Naive thymus-derived CD4-positive, alpha-beta T cell (primary cell): ENCODE results near the gene SCYGR1. TPM values are rescaled to one million over a fixed set of nuclear protein-coding genes. Genes with fewer than 3 reads are reported as not detected.
A peak's percentile ranks its signal among the peaks of the same experiment; 100 is the strongest.

Experiments
- ATAC-seq: fragments of 150-1000 bp; cut with Tn5 transposase; 2 replicates; pipeline ENCODE4 v1.10.0; 2021; ENCODE audit warnings: mild to moderate bottlenecking, moderate library complexity
- CTCF ChIA-PET: fragments of 350-600 bp; sonication (Branson Sonifier 250); formaldehyde crosslinking; loops from one replicate; lab custom pipeline; 2021; ENCODE audit warnings: antibody characterized with exemption; lab: Charles Lee
- POLR2A ChIA-PET: fragments of 350-600 bp; sonication (Branson Sonifier 250); formaldehyde crosslinking; loops from one replicate; lab custom pipeline; 2021; ENCODE audit warnings: antibody characterized with exemption, inconsistent platforms; lab: Charles Lee
- DNase-seq, 9 donors: peaks; one replicate each; pipeline versions ENCODE4 v3.0.0 to v3.0.0-alpha.2; 2020 to 2022; ENCODE audit warnings: mixed read lengths in 1 of 9
- H3K27ac ChIP-seq: one replicate; pipeline ENCODE4 v1.7.0; 2013; ENCODE audit warnings: mild to moderate bottlenecking, low read depth, low read length, moderate library complexity
- H3K27me3 ChIP-seq, 2 donors: one replicate each; pipeline ENCODE4 v1.7.0; 2013; ENCODE audit warnings: low read length in 2 of 2, mild to moderate bottlenecking in 2 of 2, moderate library complexity in 2 of 2; ENCODE audit not compliant: control insufficient read depth in 2 of 2, insufficient read depth in 2 of 2
- H3K36me3 ChIP-seq, 3 experiments: 1 replicate in 2 of 3; 2 replicates in 1 of 3; pipeline ENCODE4 v1.7.0; 2013; ENCODE audit warnings: low read length in 3 of 3, mild to moderate bottlenecking in 3 of 3, moderate library complexity in 1 of 3; ENCODE audit not compliant: insufficient read depth in 3 of 3, control insufficient read depth in 2 of 3
- H3K4me1 ChIP-seq, 2 donors: one replicate each; pipeline ENCODE4 v1.7.0; 2013; ENCODE audit warnings: low read length in 2 of 2, mild to moderate bottlenecking in 2 of 2, moderate library complexity in 1 of 2; ENCODE audit not compliant: control insufficient read depth in 2 of 2, insufficient read depth in 2 of 2
- H3K4me3 ChIP-seq: 2 replicates; pipeline ENCODE4 v1.7.0; 2013; ENCODE audit warnings: mild to moderate bottlenecking, low read length
- H3K9me3 ChIP-seq, 3 experiments: 1 replicate in 2 of 3; 2 replicates in 1 of 3; pipeline ENCODE4 v1.7.0; 2013; ENCODE audit warnings: low read length in 3 of 3; ENCODE audit not compliant: control insufficient read depth in 2 of 3
- H3K27ac Mint-ChIP-seq, 9 donors: one replicate each; pipeline ENCODE4 v1.8.0; 2020 to 2022; ENCODE audit warnings: mixed read lengths in 9 of 9, mild to moderate bottlenecking in 8 of 9, moderate library complexity in 5 of 9, inconsistent platforms in 2 of 9
- H3K27me3 Mint-ChIP-seq, 5 donors: one replicate each; pipeline ENCODE4 v1.8.0; 2021 to 2022; ENCODE audit warnings: mixed read lengths in 5 of 5, mild to moderate bottlenecking in 1 of 5
- H3K36me3 Mint-ChIP-seq, 5 donors: one replicate each; pipeline ENCODE4 v1.8.0; 2020 to 2022; ENCODE audit warnings: mixed read lengths in 5 of 5, mild to moderate bottlenecking in 3 of 5, inconsistent platforms in 1 of 5
- H3K4me1 Mint-ChIP-seq, 7 donors: one replicate each; pipeline ENCODE4 v1.8.0; 2020 to 2022; ENCODE audit warnings: mixed read lengths in 7 of 7, mild to moderate bottlenecking in 3 of 7, inconsistent platforms in 1 of 7
- H3K4me3 Mint-ChIP-seq, 10 donors: one replicate each; pipeline ENCODE4 v1.8.0; 2020 to 2022; ENCODE audit warnings: mild to moderate bottlenecking in 10 of 10, mixed read lengths in 10 of 10, moderate library complexity in 6 of 10, inconsistent platforms in 2 of 10
- H3K9me3 Mint-ChIP-seq, 11 donors: one replicate each; pipeline ENCODE4 v1.8.0; 2020 to 2022; ENCODE audit warnings: mixed read lengths in 11 of 11, mild to moderate bottlenecking in 4 of 11, inconsistent platforms in 1 of 11, moderate library complexity in 1 of 11
- intact Hi-C, 2 donors: fragments of 100-400 bp; cut with micrococcal nuclease; formaldehyde crosslinking; loops; one replicate each; pipeline ENCODE4 v1.15.1; 2023
- polyA plus RNA-seq, 2 donors: library from polyadenylated mRNA; unstranded; fragments of 300-500 nt; fragmentation: Illumina TruSeq; gene quantifications; one replicate each; pipeline ENCODE4 v1.2.3, GENCODE V29; 2021
- total RNA-seq, 6 experiments: library from RNA in 5 of 6; stranded (reverse) in 5 of 6; gene quantifications; 1 replicate in 5 of 6; 2 replicates in 1 of 6; pipeline ENCODE4 v1.2.3 and lab custom pipeline; 2021 to 2026

The SCYGR1 gene
- total and polyA plus RNA-seq, 7 experiments from 2014 or later = not detected

DNA sequence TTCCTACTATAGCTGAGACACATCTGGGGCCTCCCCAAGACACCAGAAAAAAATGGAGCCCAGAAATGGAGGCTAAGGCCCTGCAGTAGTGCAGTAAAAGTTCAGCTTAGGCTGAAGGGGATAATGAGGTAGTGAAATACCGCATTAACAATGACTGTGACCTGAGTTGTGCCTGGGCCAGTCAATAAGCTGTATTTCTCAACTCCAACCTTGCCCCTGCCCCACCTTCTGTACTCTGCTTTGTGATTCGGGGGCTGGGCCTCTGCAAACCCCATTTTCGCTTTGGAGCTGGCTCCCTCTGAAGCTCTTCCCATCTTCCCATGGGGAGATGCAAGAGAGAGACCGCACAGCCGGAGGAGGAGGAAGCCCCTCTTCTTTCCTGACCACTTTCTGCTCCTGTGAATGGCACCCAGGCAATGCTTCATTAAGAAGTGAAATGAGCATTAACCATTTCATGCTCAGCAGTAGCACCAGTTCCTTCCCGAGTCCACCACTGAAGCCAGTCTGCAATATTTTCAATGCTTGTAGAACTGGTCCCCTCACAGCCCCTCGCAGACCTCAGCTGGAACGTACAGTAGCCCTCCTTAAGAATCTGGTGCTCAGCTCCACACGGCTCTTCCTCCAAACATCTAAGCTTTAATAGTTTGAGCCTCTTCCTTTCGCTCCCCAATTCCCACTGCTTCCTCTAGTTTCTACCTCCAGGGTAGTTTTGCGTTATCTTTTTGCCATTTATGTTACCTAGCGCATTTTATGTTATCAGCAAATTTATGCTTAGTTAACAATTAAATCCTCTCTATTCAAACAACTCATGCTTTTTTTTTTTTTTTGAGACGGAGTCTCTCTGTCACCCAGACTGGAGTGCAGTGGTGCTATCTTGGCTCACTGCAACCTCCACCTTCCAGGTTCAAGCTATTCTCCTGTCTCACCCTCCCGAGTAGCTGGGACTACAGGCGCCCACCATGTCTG lies 32.6 kb upstream of the SCYGR1 start:
- H3K4me1 Mint-ChIP-seq = peaks cover 0 to 7% (median 3%) of the 10 kb centered on the region in 7 donors

DNA sequence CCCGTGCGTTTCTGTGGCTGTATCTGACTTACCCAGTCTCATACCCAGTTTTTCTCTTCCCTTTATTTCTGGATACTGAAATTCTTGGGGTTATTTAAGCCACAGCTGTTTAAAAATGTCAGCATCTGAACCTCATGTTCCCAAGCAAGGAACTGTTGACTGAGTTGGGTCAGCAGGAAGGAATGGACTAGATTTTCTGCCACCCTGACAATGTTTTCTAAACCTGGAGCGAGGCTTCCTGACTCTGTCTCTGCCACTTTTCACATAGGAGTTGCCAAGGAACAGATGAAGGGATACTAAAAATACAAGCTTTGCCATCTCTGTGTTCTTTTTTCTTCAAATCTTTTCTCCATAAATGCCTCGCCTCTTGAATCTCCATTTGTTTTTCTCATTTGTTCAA lies 29.0 kb upstream of the SCYGR1 start:
- Mint-ChIP-seq H3K4me3 (no peak overlapping the region), H3K4me1 (peaks cover 0 to 20% (median 8%) of the 10 kb centered on the region in 7 donors), H3K27me3 (no peaks in the 10 kb centered on the region), H3K9me3 (peaks cover 0 to 2% (median 0%) of the 10 kb centered on the region in 11 donors), H3K36me3 (no peaks in the 10 kb centered on the region), H3K27ac (peak overlapping the region in 2 of 9 donors; percentile 1 to 37)
- H3K27me3 ChIP-seq = no peaks in the 10 kb centered on the region
- no peaks in the 10 kb centered on the region for H3K4me1 ChIP-seq
- ATAC-seq (no peak), DNase-seq (no peak)
- H3K27ac ChIP-seq = no peak overlapping the region
- intact Hi-C loops = no loop called here
- no peak overlapping the region for H3K4me3 ChIP-seq
- ChIA-PET CTCF (no interaction called here), POLR2A (no interaction called here)
- no peaks in the 10 kb centered on the region for H3K9me3 ChIP-seq
- no peaks in the 10 kb centered on the region for H3K36me3 ChIP-seq

More for the DNA sequence above, 32.6 kb upstream of the SCYGR1 start:
- H3K27me3 Mint-ChIP-seq = peaks cover 0 to 3% (median 0%) of the 10 kb centered on the region in 5 donors
- DNase-seq (no peak), ATAC-seq (no peak)
- no peaks in the 10 kb centered on the region for H3K9me3 Mint-ChIP-seq
- peak overlapping the region in 2 of 9 donors; percentile 20 to 49 for H3K27ac Mint-ChIP-seq
- Histone ChIP-seq H3K27ac (no peak overlapping the region), H3K27me3 (no peaks in the 10 kb centered on the region), H3K36me3 (no peaks in the 10 kb centered on the region), H3K9me3 (no peaks in the 10 kb centered on the region), H3K4me3 (no peak overlapping the region), H3K4me1 (no peaks in the 10 kb centered on the region)
- no peak overlapping the region for H3K4me3 Mint-ChIP-seq
- intact Hi-C loops = no loop called here
- POLR2A ChIA-PET = no interaction called here
- no peaks in the 10 kb centered on the region for H3K36me3 Mint-ChIP-seq
- CTCF ChIA-PET = no interaction called here

GRCh38 chr2:227415538-227416424 lies 28.0 kb upstream of the SCYGR1 start:
- H3K9me3 Mint-ChIP-seq = peaks cover 0 to 2% (median 0%) of the 10 kb centered on the region in 11 donors
- H3K4me1 Mint-ChIP-seq = peaks cover 0 to 29% (median 16%) of the 10 kb centered on the region in 7 donors
- Histone ChIP-seq H3K27ac (no peak overlapping the region), H3K27me3 (no peaks in the 10 kb centered on the region), H3K9me3 (no peaks in the 10 kb centered on the region), H3K4me3 (no peak overlapping the region), H3K4me1 (no peaks in the 10 kb centered on the region), H3K36me3 (no peaks in the 10 kb centered on the region)
- H3K27ac Mint-ChIP-seq = peak overlapping the region in 1 of 9 donors; percentile 46
- intact Hi-C loops = no loop called here
- POLR2A ChIA-PET = no interaction called here
- DNase-seq (no peak), ATAC-seq (peak; percentile 66)
- H3K4me3 Mint-ChIP-seq = no peak overlapping the region
- no peaks in the 10 kb centered on the region for H3K27me3 Mint-ChIP-seq
- no peaks in the 10 kb centered on the region for H3K36me3 Mint-ChIP-seq
- CTCF ChIA-PET = no interaction called here

GRCh38 chr2:227414846-227415245 lies 27.1 kb upstream of the SCYGR1 start:
- Histone ChIP-seq H3K4me3 (no peak overlapping the region), H3K9me3 (no peaks in the 10 kb centered on the region), H3K27me3 (no peaks in the 10 kb centered on the region), H3K27ac (no peak overlapping the region), H3K36me3 (no peaks in the 10 kb centered on the region), H3K4me1 (no peaks in the 10 kb centered on the region)
- H3K9me3 Mint-ChIP-seq = peaks cover 0 to 2% (median 0%) of the 10 kb centered on the region in 11 donors
- no peak overlapping the region for H3K4me3 Mint-ChIP-seq
- no peaks in the 10 kb centered on the region for H3K27me3 Mint-ChIP-seq
- ATAC-seq (no peak), DNase-seq (no peak)
- ChIA-PET CTCF (no interaction called here), POLR2A (no interaction called here)
- no peak overlapping the region for H3K27ac Mint-ChIP-seq
- no peaks in the 10 kb centered on the region for H3K36me3 Mint-ChIP-seq
- H3K4me1 Mint-ChIP-seq = peaks cover 0 to 29% (median 17%) of the 10 kb centered on the region in 7 donors
- intact Hi-C loops = no loop called here

GRCh38 chr2:227413371-227413770 lies 25.6 kb upstream of the SCYGR1 start:
- no peak for ATAC-seq
- Mint-ChIP-seq H3K27me3 (no peaks in the 10 kb centered on the region), H3K9me3 (peaks cover 0 to 2% (median 0%) of the 10 kb centered on the region in 11 donors), H3K4me3 (no peak overlapping the region), H3K27ac (peak overlapping the region in 1 of 9 donors; percentile 15), H3K36me3 (no peaks in the 10 kb centered on the region), H3K4me1 (peaks cover 0 to 29% (median 17%) of the 10 kb centered on the region in 7 donors)
- Histone ChIP-seq H3K27me3 (no peaks in the 10 kb centered on the region), H3K27ac (no peak overlapping the region), H3K9me3 (no peaks in the 10 kb centered on the region), H3K4me3 (no peak overlapping the region), H3K4me1 (no peaks in the 10 kb centered on the region), H3K36me3 (no peaks in the 10 kb centered on the region)
- ChIA-PET CTCF (no interaction called here), POLR2A (no interaction called here)
- no peak for DNase-seq
- intact Hi-C loops = no loop called here

GRCh38 chr2:227412877-227413276 lies 25.1 kb upstream of the SCYGR1 start:
- H3K4me1 ChIP-seq = no peaks in the 10 kb centered on the region
- no peaks in the 10 kb centered on the region for H3K36me3 Mint-ChIP-seq
- no peaks in the 10 kb centered on the region for H3K27me3 Mint-ChIP-seq
- no peaks in the 10 kb centered on the region for H3K27me3 ChIP-seq
- no peak overlapping the region for H3K4me3 ChIP-seq
- H3K9me3 ChIP-seq = no peaks in the 10 kb centered on the region
- H3K4me1 Mint-ChIP-seq = peaks cover 0 to 29% (median 17%) of the 10 kb centered on the region in 7 donors
- CTCF ChIA-PET = no interaction called here
- peaks cover 0 to 2% (median 0%) of the 10 kb centered on the region in 11 donors for H3K9me3 Mint-ChIP-seq
- H3K27ac Mint-ChIP-seq = no peak overlapping the region
- H3K36me3 ChIP-seq = no peaks in the 10 kb centered on the region
- intact Hi-C loops = no loop called here
- H3K27ac ChIP-seq = no peak overlapping the region
- ATAC-seq (no peak), DNase-seq (no peak)
- POLR2A ChIA-PET = no interaction called here
- H3K4me3 Mint-ChIP-seq = no peak overlapping the region
